GM10266 (cell line): Measurements from ENCODE around the gene PLD1.

ENCODE experiments used
- DNase-seq: peaks from one replicate; pipeline ENCODE4 v3.0.0; 2012; ENCODE audit errors: extremely low spot score
- CTCF ChIP-seq: IDR thresholded peaks from 2 replicates; pipeline ENCODE4 v1.5.1; 2012; ENCODE audit warnings: mild to moderate bottlenecking, low read depth; ENCODE audit not compliant: control insufficient read depth, insufficient read depth; ENCODE audit errors: missing control alignments

PLD1 gene

GRCh38 chr3:171842864-171843518 is 32.7 kb upstream of the PLD1 start, which contains the start of gene TMEM212:
Gene TMEM212 (plus strand): TSS chr3:171843349. CDS start chr3:171843384, 35 bp downstream.
- no peak for DNase-seq
- no peak for TF ChIP-seq CTCF

GRCh38 chr3:171841620-171842000 is 31.3 kb upstream of the PLD1 start:
- TF ChIP-seq CTCF: no peak
- no peak for DNase-seq

GRCh38 chr3:171840811-171841619 is 30.7 kb upstream of the PLD1 start:
- TF ChIP-seq CTCF: no peak
- DNase-seq: no peak

GRCh38 chr3:171840445-171840810 is 30.1 kb upstream of the PLD1 start:
- no peak for DNase-seq
- TF ChIP-seq CTCF: no peak

- no peak for TF ChIP-seq CTCF
- no peak for DNase-seq
Observed at GRCh38 chr3:171839270-171839669, 29.0 kb upstream of the PLD1 start.

- TF ChIP-seq CTCF: no peak
- DNase-seq: no peak
Observed at GRCh38 chr3:171838218-171838720, 28.0 kb upstream of the PLD1 start.

GRCh38 chr3:171837698-171838097 is 27.4 kb upstream of the PLD1 start:
- no peak for TF ChIP-seq CTCF
- no peak for DNase-seq
